OCI-LY7 (cell line): ENCODE results near the gene LARGE1. TPM values are rescaled to one million over a fixed set of nuclear protein-coding genes. Genes with fewer than 3 reads are reported as not detected.

Experiments
- BruUV-seq: library from RNA; stranded (reverse); fragments of 400-500 nt; replicated peaks from 2 replicates; lab custom pipeline; 2021; lab: Mats Ljungman, UMichigan
- CTCF ChIA-PET: fragments of 300-600 bp; sonication (Branson Sonifier 250); formaldehyde crosslinking; loops from one replicate; lab custom pipeline; 2022; ENCODE audit warnings: antibody characterized with exemption; ENCODE audit not compliant: unreplicated experiment; lab: Charles Lee
- POLR2A ChIA-PET: fragments of 300-600 bp; sonication (Branson Sonifier 250); formaldehyde crosslinking; loops from one replicate; lab custom pipeline; 2022; ENCODE audit warnings: antibody characterized with exemption; lab: Charles Lee
- DNase-seq: peaks from one replicate; pipeline ENCODE4 v3.0.0-alpha.2; 2015; ENCODE audit warnings: low spot score
- H2AFZ ChIP-seq: fragments of 200-600 bp; sonication (generic), shearing (Covaris generic); 2 replicates; pipeline ENCODE4 v1.6.1; 2014; ENCODE audit warnings: mild to moderate bottlenecking, antibody characterized with exemption, low read length, moderate library complexity
- H3K27ac ChIP-seq: fragments of 200-600 bp; sonication (generic); 2 replicates; pipeline ENCODE4 v1.5.1; 2014; ENCODE audit warnings: mixed run types, low read depth, mild to moderate bottlenecking, moderate library complexity, low read length, inconsistent platforms; ENCODE audit not compliant: poor library complexity, severe bottlenecking
- H3K36me3 ChIP-seq: fragments of 200-600 bp; sonication (generic); 2 replicates; pipeline ENCODE4 v1.6.1; 2014; ENCODE audit warnings: mild to moderate bottlenecking, antibody characterized with exemption, low read length, moderate library complexity, mixed read lengths; ENCODE audit not compliant: insufficient read depth
- H3K4me1 ChIP-seq: fragments of 200-600 bp; sonication (generic); 2 replicates; pipeline ENCODE4 v1.5.1; 2014; ENCODE audit warnings: mild to moderate bottlenecking, low read length; ENCODE audit not compliant: insufficient read depth, poor library complexity, severe bottlenecking
- H3K4me2 ChIP-seq: fragments of 200-600 bp; sonication (generic); 2 replicates; pipeline ENCODE4 v1.6.1; 2014; ENCODE audit warnings: mild to moderate bottlenecking, low read length
- H3K4me3 ChIP-seq: fragments of 200-600 bp; sonication (generic); 2 replicates; pipeline ENCODE4 v1.5.1; 2014; ENCODE audit warnings: mild to moderate bottlenecking, low read depth, low read length; ENCODE audit not compliant: poor library complexity, severe bottlenecking
- H3K79me2 ChIP-seq: fragments of 200-600 bp; sonication (generic); 2 replicates; pipeline ENCODE4 v1.6.1; 2016; ENCODE audit warnings: low read depth, mild to moderate bottlenecking, low read length, moderate library complexity, mixed read lengths; ENCODE audit not compliant: insufficient read depth
- H3K9me2 ChIP-seq: fragments of 200-600 bp; sonication (generic); 2 replicates; pipeline ENCODE4 v1.6.1; 2016; ENCODE audit warnings: mild to moderate bottlenecking, low read length, mixed read lengths; ENCODE audit not compliant: insufficient read depth
- H3K9me3 ChIP-seq: fragments of 200-600 bp; sonication (generic); 2 replicates; pipeline ENCODE4 v1.6.1; 2014; ENCODE audit warnings: mild to moderate bottlenecking, mixed run types, low read length, mixed read lengths
- H4K20me1 ChIP-seq: fragments of 200-600 bp; sonication (generic); 2 replicates; pipeline ENCODE4 v1.6.1; 2014; ENCODE audit warnings: mild to moderate bottlenecking, antibody characterized with exemption, low read length, moderate library complexity, mixed read lengths; ENCODE audit not compliant: insufficient read depth
- EZH2phosphoT487 ChIP-seq: fragments of 200-600 bp; sonication (generic); IDR thresholded peaks from 2 replicates; pipeline ENCODE4 v1.6.1; 2018; ENCODE audit warnings: low read depth, borderline replicate concordance, mild to moderate bottlenecking, mixed run types, antibody characterized with exemption, low read length, moderate library complexity, mixed read lengths
- intact Hi-C: fragments of 100-400 bp; cut with micrococcal nuclease; formaldehyde crosslinking; loops from one replicate; pipeline ENCODE4 v1.10.0; 2022; ENCODE audit not compliant: unreplicated experiment
- total RNA-seq, 2 experiments: library from RNA; depleted of rRNA in 1 of 2; stranded (reverse); fragments of >200 nt in 1 of 2; shearing (Covaris generic) in 1 of 2; gene quantifications; 2 replicates each; pipeline ENCODE4 v1.2.3, GENCODE V29; 2014 to 2022
- TF ChIP-seq, protein P1 (sequence below): fragments of 200-600 bp; sonication (generic); conservative IDR thresholded peaks from 2 replicates; pipeline ENCODE4 v1.5.1; 2014; ENCODE audit warnings: mild to moderate bottlenecking, antibody characterized with exemption, low read length, moderate library complexity, mixed read lengths

Gene LARGE1
- total RNA-seq, 2 experiments from 2014 or later: 31.5 to 31.9 TPM

DNA sequence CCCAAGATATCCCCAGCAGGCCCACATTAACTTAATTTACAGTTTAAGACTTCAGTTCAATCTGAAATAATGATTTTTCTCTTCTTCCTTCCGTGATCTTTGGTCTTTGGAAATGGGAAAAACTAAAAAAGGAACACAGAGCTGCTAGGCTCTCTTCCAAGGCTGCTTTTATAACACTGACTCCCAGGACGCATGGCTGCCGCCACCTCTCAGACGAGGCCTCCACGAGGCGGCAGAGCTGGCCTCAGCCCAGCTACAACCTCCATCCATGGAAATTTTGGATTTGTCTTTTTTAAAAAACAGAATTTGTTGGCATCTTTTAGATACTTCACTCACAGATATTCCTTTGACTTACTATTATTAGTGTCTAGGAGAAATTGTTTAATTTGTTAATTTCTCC, 476.6 kb downstream of the LARGE1 start:
- Histone ChIP-seq H3K27ac (no peak overlapping the region), H3K79me2 (no peaks in the 10 kb centered on the region), H3K4me3 (no peak overlapping the region), H2AFZ (no peak overlapping the region), H3K36me3 (no peaks in the 10 kb centered on the region), H3K9me3 (no peaks in the 10 kb centered on the region), H3K4me2 (no peak overlapping the region), H4K20me1 (no peaks in the 10 kb centered on the region), H3K4me1 (no peaks in the 10 kb centered on the region), H3K9me2 (no peaks in the 10 kb centered on the region)
- TF ChIP-seq EZH2phosphoT487: no peak
- TF ChIP-seq, protein P1, sequence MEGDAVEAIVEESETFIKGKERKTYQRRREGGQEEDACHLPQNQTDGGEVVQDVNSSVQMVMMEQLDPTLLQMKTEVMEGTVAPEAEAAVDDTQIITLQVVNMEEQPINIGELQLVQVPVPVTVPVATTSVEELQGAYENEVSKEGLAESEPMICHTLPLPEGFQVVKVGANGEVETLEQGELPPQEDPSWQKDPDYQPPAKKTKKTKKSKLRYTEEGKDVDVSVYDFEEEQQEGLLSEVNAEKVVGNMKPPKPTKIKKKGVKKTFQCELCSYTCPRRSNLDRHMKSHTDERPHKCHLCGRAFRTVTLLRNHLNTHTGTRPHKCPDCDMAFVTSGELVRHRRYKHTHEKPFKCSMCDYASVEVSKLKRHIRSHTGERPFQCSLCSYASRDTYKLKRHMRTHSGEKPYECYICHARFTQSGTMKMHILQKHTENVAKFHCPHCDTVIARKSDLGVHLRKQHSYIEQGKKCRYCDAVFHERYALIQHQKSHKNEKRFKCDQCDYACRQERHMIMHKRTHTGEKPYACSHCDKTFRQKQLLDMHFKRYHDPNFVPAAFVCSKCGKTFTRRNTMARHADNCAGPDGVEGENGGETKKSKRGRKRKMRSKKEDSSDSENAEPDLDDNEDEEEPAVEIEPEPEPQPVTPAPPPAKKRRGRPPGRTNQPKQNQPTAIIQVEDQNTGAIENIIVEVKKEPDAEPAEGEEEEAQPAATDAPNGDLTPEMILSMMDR: no peak
- ChIA-PET CTCF (no interaction called here), POLR2A (no interaction called here)
- intact Hi-C loops: no loop called here
- no peak for DNase-seq
- BruUV-seq: no TSS peak

DNA sequence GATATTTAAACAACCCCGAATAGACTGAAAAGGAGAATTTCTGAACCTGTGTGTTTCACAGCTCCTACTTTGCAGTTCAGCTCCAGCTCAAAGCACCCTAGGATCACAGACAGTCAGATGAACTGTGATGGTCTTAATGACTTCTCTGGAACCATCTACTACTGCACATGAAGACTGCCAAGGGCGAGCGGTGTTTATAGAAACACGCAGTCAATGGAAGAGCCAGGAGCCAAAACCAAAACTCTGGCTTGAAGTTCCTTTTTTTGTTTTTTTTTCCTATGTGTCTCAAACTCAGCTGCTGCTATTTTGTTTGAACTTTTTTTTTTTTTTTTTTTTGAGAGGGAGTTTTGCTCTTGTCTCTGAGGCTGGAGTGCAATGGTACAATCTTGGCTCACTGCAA, 479.5 kb downstream of the LARGE1 start:
- Histone ChIP-seq H3K27ac (no peak overlapping the region), H3K4me1 (no peaks in the 10 kb centered on the region), H3K9me3 (no peaks in the 10 kb centered on the region), H3K4me2 (no peak overlapping the region), H3K9me2 (no peaks in the 10 kb centered on the region), H3K79me2 (no peaks in the 10 kb centered on the region), H4K20me1 (no peaks in the 10 kb centered on the region), H2AFZ (no peak overlapping the region), H3K36me3 (no peaks in the 10 kb centered on the region), H3K4me3 (no peak overlapping the region)
- BruUV-seq: no TSS peak
- no peak for TF ChIP-seq EZH2phosphoT487
- TF ChIP-seq, protein P1: no peak
- no peak for DNase-seq
- ChIA-PET CTCF (no interaction called here), POLR2A (interaction anchor here (0.6 to 1.1 kb wide), 2 partner anchors 19 to 62 kb away, joined by 3 read pairs; no protein-coding TSS in a partner anchor)
- intact Hi-C loops: no loop called here

DNA sequence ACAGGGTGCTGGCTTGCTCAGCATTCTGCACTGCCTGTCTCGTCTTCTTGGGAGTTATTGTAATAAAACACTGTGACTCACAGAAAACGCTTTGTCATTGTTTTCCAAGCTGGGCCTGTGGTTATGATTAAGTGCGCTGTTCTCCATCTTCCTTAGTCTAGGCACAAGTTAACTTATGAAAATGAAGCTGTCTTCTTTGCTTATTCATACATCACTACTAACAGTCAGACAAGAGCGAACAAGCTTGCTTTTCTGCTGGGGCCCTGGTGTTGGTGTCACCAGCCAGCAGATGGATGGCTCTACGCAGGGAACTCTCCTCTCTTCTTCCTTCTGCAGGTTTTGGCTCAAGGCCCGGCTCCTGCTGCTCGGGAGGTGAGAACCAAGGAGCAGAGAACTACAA, 482.0 kb downstream of the LARGE1 start:
- intact Hi-C loops: no loop called here
- DNase-seq: no peak
- Histone ChIP-seq H3K9me2 (no peaks in the 10 kb centered on the region), H3K4me3 (no peak overlapping the region), H3K4me1 (no peaks in the 10 kb centered on the region), H2AFZ (no peak overlapping the region), H3K36me3 (no peaks in the 10 kb centered on the region), H4K20me1 (no peaks in the 10 kb centered on the region), H3K4me2 (no peak overlapping the region), H3K79me2 (no peaks in the 10 kb centered on the region), H3K27ac (no peak overlapping the region), H3K9me3 (no peaks in the 10 kb centered on the region)
- no peak for TF ChIP-seq EZH2phosphoT487
- TF ChIP-seq, protein P1: no peak
- POLR2A ChIA-PET: no interaction called here
- CTCF ChIA-PET: no interaction called here
- no TSS peak for BruUV-seq
